Measurements from ENCODE around the gene KCTD19. TPM values are rescaled to one million over a fixed set of nuclear protein-coding genes. Genes with fewer than 3 reads are reported as not detected.

Gene KCTD19
- polyA plus RNA-seq, 2 donors, result not detected

- Histone ChIP-seq H3K36me3 (ENCODE audit: control insufficient read depth in 2 of 2, insufficient read depth in 2 of 2, low read length in 1 of 2) (peaks cover 0 to 6% of the 10 kb centered on the region in 2 donors), H3K27ac (ENCODE audit: low read depth in 2 of 2, low read length in 1 of 2) (no peak overlapping the region), H3K9me3 (ENCODE audit: control insufficient read depth in 2 of 2, insufficient read depth in 1 of 2, low read depth in 1 of 2, low read length in 1 of 2) (no peaks in the 10 kb centered on the region), H3K4me3 (ENCODE audit: low read depth in 1 of 2, low read length in 2 of 2) (no peak overlapping the region), H3K27me3 (ENCODE audit: control insufficient read depth in 1 of 2, insufficient read depth in 2 of 2, low read length in 2 of 2) (no peaks in the 10 kb centered on the region), H3K4me1 (ENCODE audit: control insufficient read depth in 2 of 2, insufficient read depth in 2 of 2, low read length in 1 of 2) (peaks cover 6 to 19% of the 10 kb centered on the region in 2 donors)
- WGBS, 2 donors, result 73 to 78% methylated on average over 4 of the region's 4 CpGs
These were observed 84.3 kb downstream of the KCTD19 start for GRCh38 chr16:67242138-67242730.

DNA sequence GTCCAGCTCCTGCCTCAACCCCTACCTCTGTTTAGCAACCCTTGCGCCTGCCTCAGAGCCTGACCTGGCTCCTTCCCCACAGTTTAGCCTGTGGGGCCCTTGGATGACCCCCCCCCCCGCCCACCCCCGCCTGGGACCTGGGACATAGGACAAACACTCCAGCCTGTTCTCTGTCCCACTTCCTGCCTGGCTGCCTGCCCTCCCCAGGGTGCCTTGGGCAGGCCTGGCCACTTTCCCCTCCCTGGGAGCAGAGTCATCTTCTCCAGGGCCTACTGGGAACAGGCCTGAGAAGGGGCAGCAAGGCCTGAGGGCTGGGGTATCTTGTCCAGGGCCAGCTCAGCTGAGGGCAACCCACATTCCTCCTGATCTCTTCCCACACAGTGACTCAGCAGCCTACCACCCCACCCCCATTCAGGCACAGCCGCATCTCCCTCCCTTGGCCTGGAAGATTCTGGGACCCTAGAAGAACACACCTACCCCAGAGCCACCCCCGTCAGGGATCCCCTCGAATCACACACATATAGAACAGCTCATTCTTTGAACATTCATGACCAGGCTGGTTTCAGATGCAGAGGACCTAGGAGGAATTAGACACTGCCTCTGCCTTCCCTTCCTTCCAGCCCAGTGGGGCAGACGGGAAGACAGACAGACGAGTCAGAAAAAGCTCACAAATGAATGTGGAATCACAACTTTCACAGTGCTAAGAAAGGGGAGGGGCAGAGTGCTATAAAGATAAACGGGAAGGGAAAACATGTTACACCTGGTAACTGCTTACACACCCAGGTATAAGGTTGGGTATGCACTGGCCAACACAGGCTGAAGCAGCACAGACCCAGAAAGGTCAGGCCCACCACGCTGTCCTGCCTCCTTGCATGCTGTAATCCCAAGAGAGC, 85.3 kb downstream of the KCTD19 start:
- Histone ChIP-seq H3K9me3 (ENCODE audit: control insufficient read depth in 2 of 2, insufficient read depth in 1 of 2, low read depth in 1 of 2, low read length in 1 of 2) (no peaks in the 10 kb centered on the region), H3K27ac (ENCODE audit: low read depth in 2 of 2, low read length in 1 of 2) (peak overlapping the region in 1 of 2 donors; percentile 20), H3K4me3 (ENCODE audit: low read depth in 1 of 2, low read length in 2 of 2) (no peak overlapping the region), H3K4me1 (ENCODE audit: control insufficient read depth in 2 of 2, insufficient read depth in 2 of 2, low read length in 1 of 2) (peaks cover 6 to 19% of the 10 kb centered on the region in 2 donors), H3K27me3 (ENCODE audit: control insufficient read depth in 1 of 2, insufficient read depth in 2 of 2, low read length in 2 of 2) (no peaks in the 10 kb centered on the region), H3K36me3 (ENCODE audit: control insufficient read depth in 2 of 2, insufficient read depth in 2 of 2, low read length in 1 of 2) (peaks cover 0 to 11% of the 10 kb centered on the region in 2 donors)
- 61 to 64% methylated on average over 9 to 10 of the region's 10 CpGs for WGBS, 2 donors

DNA sequence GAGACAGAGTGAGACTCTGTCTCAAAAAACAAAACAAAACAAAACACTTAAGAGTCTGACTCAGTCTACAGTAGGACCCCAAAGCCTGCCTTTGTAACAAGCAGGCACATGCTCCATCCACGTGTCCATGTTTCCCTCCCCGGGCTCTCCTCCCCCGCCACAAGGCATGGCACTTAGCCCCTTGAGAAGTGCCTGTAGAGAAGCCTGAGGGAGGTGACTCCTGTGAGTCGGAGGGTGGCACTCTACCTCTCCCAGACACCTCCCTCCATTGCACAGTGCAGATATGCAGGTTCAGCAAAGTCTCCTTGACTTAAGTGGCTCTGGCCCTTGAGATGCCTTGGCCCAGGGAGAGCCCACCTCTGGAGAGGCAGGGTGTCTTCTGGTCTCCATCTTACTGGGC, 86.0 kb downstream of the KCTD19 start:
- Histone ChIP-seq H3K9me3 (ENCODE audit: control insufficient read depth in 2 of 2, insufficient read depth in 1 of 2, low read depth in 1 of 2, low read length in 1 of 2) (no peaks in the 10 kb centered on the region), H3K4me1 (ENCODE audit: control insufficient read depth in 2 of 2, insufficient read depth in 2 of 2, low read length in 1 of 2) (peaks cover 6 to 14% of the 10 kb centered on the region in 2 donors), H3K27me3 (ENCODE audit: control insufficient read depth in 1 of 2, insufficient read depth in 2 of 2, low read length in 2 of 2) (no peaks in the 10 kb centered on the region), H3K36me3 (ENCODE audit: control insufficient read depth in 2 of 2, insufficient read depth in 2 of 2, low read length in 1 of 2) (peaks cover 0 to 11% of the 10 kb centered on the region in 2 donors), H3K27ac (ENCODE audit: low read depth in 2 of 2, low read length in 1 of 2) (peak overlapping the region; percentile 13 to 21), H3K4me3 (ENCODE audit: low read depth in 1 of 2, low read length in 2 of 2) (no peak overlapping the region)
- WGBS, 2 donors, result 65 to 66% methylated on average over 4 of the region's 4 CpGs

Other genes with a start within 250 kb of the KCTD19 start
- 1 to 10 TPM; 8.8 to 9.9 TPM for gene PHAF1, start 216.8 kb downstream of the KCTD19 start, polyA plus RNA-seq
- 1 to 10 TPM; 3.5 to 4.1 TPM for gene B3GNT9, start 175.7 kb downstream of the KCTD19 start, polyA plus RNA-seq
- gene TRADD, start 166.8 kb downstream of the KCTD19 start, polyA plus RNA-seq, result 10 to 100 TPM; 21.8 to 27.3 TPM
- gene FBXL8, start 166.8 kb downstream of the KCTD19 start, polyA plus RNA-seq, result 10 to 100 TPM; 11.2 to 22.6 TPM
- gene HSF4, start 162.0 kb downstream of the KCTD19 start, polyA plus RNA-seq, result 10 to 100 TPM; 22.9 to 80.4 TPM
- gene NOL3, start 156.2 kb downstream of the KCTD19 start, polyA plus RNA-seq, result 10 to 100 TPM; 36.7 to 59.0 TPM
- 10 to 100 TPM; 18.2 to 30.5 TPM for gene MATCAP1, start 142.8 kb downstream of the KCTD19 start, polyA plus RNA-seq
- 1 to 10 TPM; 1.2 to 1.5 TPM for gene EXOC3L1, start 136.6 kb downstream of the KCTD19 start, polyA plus RNA-seq
- 10 to 100 TPM; 49.1 to 53.0 TPM for gene E2F4, start 134.6 kb downstream of the KCTD19 start, polyA plus RNA-seq
- gene ELMO3, start 127.6 kb downstream of the KCTD19 start, polyA plus RNA-seq, result 10 to 100 TPM; 21.5 to 23.7 TPM
- 10 to 100 TPM; 73.4 to 83.1 TPM for gene TMEM208, start 99.6 kb downstream of the KCTD19 start, polyA plus RNA-seq
- gene FHOD1, start 79.3 kb downstream of the KCTD19 start, polyA plus RNA-seq, result 10 to 100 TPM in 1 of 2 donors, 1 to 10 TPM in 1; 6.3 to 11.4 TPM
- gene SLC9A5, start 77.8 kb downstream of the KCTD19 start, polyA plus RNA-seq, result under 1 TPM; 0.11 to 0.43 TPM
- 10 to 100 TPM in 1 of 2 donors, 1 to 10 TPM in 1; 8.9 to 13.3 TPM for gene PLEKHG4, start 47.2 kb downstream of the KCTD19 start, polyA plus RNA-seq
- gene LRRC36, start 74 bp upstream of the KCTD19 start, polyA plus RNA-seq, result under 1 TPM in 1 of 2 donors, not detected in 1; 0.02 TPM
- gene TPPP3, start 66.8 kb upstream of the KCTD19 start, polyA plus RNA-seq, result 10 to 100 TPM; 15.2 to 39.0 TPM
- gene ZDHHC1, start 89.7 kb upstream of the KCTD19 start, polyA plus RNA-seq, result 1 to 10 TPM; 3.3 to 4.7 TPM
- 10 to 100 TPM; 10.7 to 15.2 TPM for gene HSD11B2, start 104.4 kb upstream of the KCTD19 start, polyA plus RNA-seq
- gene ATP6V0D1, start 154.4 kb upstream of the KCTD19 start, polyA plus RNA-seq, result 10 to 100 TPM; 17.0 to 78.1 TPM
- gene AGRP, start 156.8 kb upstream of the KCTD19 start, polyA plus RNA-seq, result not detected
- 10 to 100 TPM; 12.7 to 14.9 TPM for gene RIPOR1, start 202.1 kb upstream of the KCTD19 start, polyA plus RNA-seq
- gene CTCF, start 235.8 kb upstream of the KCTD19 start, polyA plus RNA-seq, result 10 to 100 TPM; 16.9 to 21.3 TPM